Measurements from ENCODE around the gene BBX.

Gene BBX

GRCh38 chr3:107740992-107741896 lies 218.5 kb downstream of the BBX start:
- DNase-seq (ENCODE audit: low read depth in 2 of 2) = no peak

GRCh38 chr3:107745354-107745753 lies 222.6 kb downstream of the BBX start:
- no peak for DNase-seq (ENCODE audit: low read depth in 2 of 2)

GRCh38 chr3:107752202-107752990 lies 229.6 kb downstream of the BBX start:
- no peak for DNase-seq (ENCODE audit: low read depth in 2 of 2)

GRCh38 chr3:107753494-107753893 lies 230.7 kb downstream of the BBX start:
- DNase-seq (ENCODE audit: low read depth in 2 of 2) = no peak

GRCh38 chr3:107753976-107754375 lies 231.2 kb downstream of the BBX start:
- DNase-seq (ENCODE audit: low read depth in 2 of 2) = no peak

- DNase-seq (ENCODE audit: low read depth in 2 of 2) = no peak
These were observed 233.9 kb downstream of the BBX start for GRCh38 chr3:107756649-107757048.

GRCh38 chr3:107757140-107757539 lies 234.4 kb downstream of the BBX start:
- DNase-seq (ENCODE audit: low read depth in 2 of 2) = no peak

GRCh38 chr3:107760144-107760543 lies 237.4 kb downstream of the BBX start:
- no peak for DNase-seq (ENCODE audit: low read depth in 2 of 2)

- DNase-seq (ENCODE audit: low read depth in 2 of 2) = no peak
These were observed 238.6 kb downstream of the BBX start for GRCh38 chr3:107761391-107761790.

GRCh38 chr3:107765524-107765923 lies 242.8 kb downstream of the BBX start:
- DNase-seq (ENCODE audit: low read depth in 2 of 2) = no peak

- DNase-seq (ENCODE audit: low read depth in 2 of 2) = no peak
These were observed 245.3 kb downstream of the BBX start for GRCh38 chr3:107767897-107768605.

- no peak for DNase-seq (ENCODE audit: low read depth in 2 of 2)
These were observed 247.1 kb downstream of the BBX start for GRCh38 chr3:107769882-107770281.

- DNase-seq (ENCODE audit: low read depth in 2 of 2) = no peak
These were observed 249.3 kb downstream of the BBX start for GRCh38 chr3:107772016-107772415.

GRCh38 chr3:107775974-107776373 lies 253.2 kb downstream of the BBX start:
- DNase-seq (ENCODE audit: low read depth in 2 of 2) = no peak

GRCh38 chr3:107781253-107781652 lies 258.5 kb downstream of the BBX start:
- no peak for DNase-seq (ENCODE audit: low read depth in 2 of 2)

GRCh38 chr3:107782054-107782453 lies 259.3 kb downstream of the BBX start:
- no peak for DNase-seq (ENCODE audit: low read depth in 2 of 2)

GRCh38 chr3:107790612-107791011 lies 267.9 kb downstream of the BBX start:
- no peak for DNase-seq (ENCODE audit: low read depth in 2 of 2)

- DNase-seq (ENCODE audit: low read depth in 2 of 2) = no peak
These were observed 268.3 kb downstream of the BBX start for GRCh38 chr3:107791027-107791426.

GRCh38 chr3:107791450-107791849 lies 268.7 kb downstream of the BBX start:
- no peak for DNase-seq (ENCODE audit: low read depth in 2 of 2)

GRCh38 chr3:107794664-107795443 lies 272.1 kb downstream of the BBX start:
- DNase-seq (ENCODE audit: low read depth in 2 of 2) = no peak

- no peak for DNase-seq (ENCODE audit: low read depth in 2 of 2)
These were observed 272.8 kb downstream of the BBX start for GRCh38 chr3:107795514-107796094.
